DOHH2 (cell line): Measurements from ENCODE around the gene EXOC3.
"Not testable (repeated sequence)": the region's sequence is repeated elsewhere in the genome, so short reads cannot be mapped to it uniquely, and the experiment has no call there.

Experiments
- H3F3A ChIP-seq: fragments of 200-600 bp; sonication (generic), shearing (Covaris generic); 2 replicates; pipeline ENCODE4 v1.6.0; 2016; ENCODE audit warnings: antibody characterized with exemption, mild to moderate bottlenecking; ENCODE audit not compliant: control insufficient read depth, insufficient read depth
- H3K27ac ChIP-seq: fragments of 200-600 bp; sonication (generic); 2 replicates; pipeline ENCODE4 v1.5.1; 2014; ENCODE audit warnings: low read depth, mild to moderate bottlenecking, low read length, moderate library complexity
- H3K27me3 ChIP-seq: fragments of 200-600 bp; sonication (generic); 2 replicates; pipeline ENCODE4 v1.6.1; 2014; ENCODE audit warnings: mild to moderate bottlenecking, low read length, mixed read lengths; ENCODE audit not compliant: control insufficient read depth
- H3K36me3 ChIP-seq: fragments of 200-600 bp; sonication (generic); 2 replicates; pipeline ENCODE4 v1.6.1; 2014; ENCODE audit warnings: mild to moderate bottlenecking, low read length, moderate library complexity, mixed read lengths; ENCODE audit not compliant: control insufficient read depth
- H3K4me1 ChIP-seq: fragments of 200-600 bp; sonication (generic); 2 replicates; pipeline ENCODE4 v1.6.1; 2014; ENCODE audit warnings: mild to moderate bottlenecking, low read length, mixed read lengths; ENCODE audit not compliant: control insufficient read depth
- H3K4me2 ChIP-seq: fragments of 200-600 bp; sonication (generic); 2 replicates; pipeline ENCODE4 v1.6.0; 2014; ENCODE audit warnings: mild to moderate bottlenecking, low read length, moderate library complexity
- H3K4me3 ChIP-seq: fragments of 200-600 bp; sonication (generic); 2 replicates; pipeline ENCODE4 v1.5.1; 2014; ENCODE audit warnings: mild to moderate bottlenecking, low read length, mixed read lengths
- H3K79me2 ChIP-seq: fragments of 200-600 bp; sonication (generic); 2 replicates; pipeline ENCODE4 v1.6.1; 2014; ENCODE audit warnings: mild to moderate bottlenecking, low read length, mixed read lengths; ENCODE audit not compliant: control insufficient read depth
- H3K9me2 ChIP-seq: fragments of 200-600 bp; sonication (generic); replicated peaks from 2 replicates; pipeline ENCODE4 v1.6.1; 2014; ENCODE audit warnings: mild to moderate bottlenecking, low read length, mixed read lengths; ENCODE audit not compliant: control insufficient read depth
- H3K9me3 ChIP-seq: fragments of 200-600 bp; sonication (generic); 2 replicates; pipeline ENCODE4 v1.6.1; 2014; ENCODE audit warnings: antibody characterized with exemption, low read length, mixed read lengths; ENCODE audit not compliant: control insufficient read depth, insufficient read depth
- H4K20me1 ChIP-seq: fragments of 200-600 bp; sonication (generic); 2 replicates; pipeline ENCODE4 v1.6.0; 2014; ENCODE audit warnings: low read depth, mild to moderate bottlenecking, antibody characterized with exemption, low read length, moderate library complexity; ENCODE audit not compliant: control insufficient read depth, insufficient read depth
- CTCF ChIP-seq: fragments of 200-600 bp; sonication (generic); IDR thresholded peaks from one replicate; pipeline ENCODE4 v1.5.1; 2014; ENCODE audit warnings: antibody characterized with exemption, mild to moderate bottlenecking, low read depth, low read length; ENCODE audit not compliant: poor library complexity, severe bottlenecking
- EZH2phosphoT487 ChIP-seq: fragments of 200-600 bp; sonication (generic); IDR thresholded peaks from 2 replicates; pipeline ENCODE4 v1.6.1; 2017; ENCODE audit warnings: borderline replicate concordance, mild to moderate bottlenecking, antibody characterized with exemption, low read length, moderate library complexity, mixed read lengths

Gene EXOC3

GRCh38 chr5:401146-402034 lies 41.6 kb upstream of the EXOC3 start:
- H3K4me3 ChIP-seq = peak overlapping the region; percentile 74
- peak overlapping the region; percentile 97 for H3K4me2 ChIP-seq

GRCh38 chr5:402219-402614 lies 40.8 kb upstream of the EXOC3 start:
- Histone ChIP-seq H3K4me2 (peak overlapping the region; percentile 97), H3F3A (peaks cover 43% of the 10 kb centered on the region), H3K4me1 (peaks cover 100% of the 10 kb centered on the region), H3K4me3 (peak overlapping the region; percentile 63), H3K36me3 (peaks cover 34% of the 10 kb centered on the region), H3K27ac (peak overlapping the region; percentile 100)
- not testable (repeated sequence) for H3K79me2 ChIP-seq, H4K20me1 ChIP-seq, H3K9me2 ChIP-seq, H3K27me3 ChIP-seq, H3K9me3 ChIP-seq

More at GRCh38 chr5:401146-402034, 41.6 kb upstream of the EXOC3 start:
- no peaks in the 10 kb centered on the region for H3K27me3 ChIP-seq
- H4K20me1 ChIP-seq = no peaks in the 10 kb centered on the region
- peaks cover 97% of the 10 kb centered on the region for H3K4me1 ChIP-seq
- peaks cover 36% of the 10 kb centered on the region for H3F3A ChIP-seq
- H3K9me2 ChIP-seq = no peaks in the 10 kb centered on the region
- no peaks in the 10 kb centered on the region for H3K9me3 ChIP-seq
- no peaks in the 10 kb centered on the region for H3K79me2 ChIP-seq
- no peak for TF ChIP-seq CTCF
- no peak for TF ChIP-seq EZH2phosphoT487
- H3K27ac ChIP-seq = peak overlapping the region; percentile 100
- peaks cover 34% of the 10 kb centered on the region for H3K36me3 ChIP-seq

DNA sequence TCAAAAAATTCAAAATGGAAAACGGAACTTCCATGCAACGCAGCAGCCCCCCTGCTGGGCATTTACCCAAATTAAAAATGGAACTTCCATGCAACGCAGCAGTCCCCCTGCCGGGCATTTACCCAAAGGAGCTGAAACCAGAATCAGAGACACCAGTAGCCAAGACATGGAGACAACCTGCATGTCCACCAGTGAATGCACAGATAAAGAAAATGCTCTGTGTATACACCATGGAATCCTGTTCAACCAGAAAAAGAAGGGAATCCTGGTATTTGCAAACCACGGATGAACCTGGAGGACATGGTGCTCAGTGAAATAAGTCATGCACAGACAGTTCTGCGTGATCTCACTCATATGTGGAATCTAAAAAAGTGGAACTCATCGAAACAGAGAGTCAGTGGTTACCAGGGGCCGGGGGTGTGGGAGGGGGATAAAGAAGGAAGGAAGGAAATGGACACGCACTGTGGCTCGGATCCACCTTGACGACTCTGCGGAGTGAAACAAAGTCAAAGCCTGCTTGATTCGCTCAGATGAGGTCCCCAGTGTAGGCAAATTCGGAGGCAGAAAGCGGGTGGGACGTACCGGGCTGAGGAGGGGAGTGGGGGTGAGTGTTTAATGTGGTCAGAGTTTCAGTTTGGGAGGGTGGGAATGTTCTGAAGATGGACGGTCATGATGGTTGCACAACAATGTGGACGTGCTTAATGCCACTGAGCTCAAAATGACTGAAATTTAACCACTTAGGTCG lies 40.2 kb upstream of the EXOC3 start:
- Histone ChIP-seq H3K27me3 (no peaks in the 10 kb centered on the region), H3F3A (peaks cover 43% of the 10 kb centered on the region), H3K9me3 (no peaks in the 10 kb centered on the region), H3K79me2 (0 out of 2 replicates have a peak, but pooled peaks cover under 1% of the 10 kb centered on the region), H3K4me1 (peaks cover 97% of the 10 kb centered on the region), H4K20me1 (no peaks in the 10 kb centered on the region), H3K9me2 (no peaks in the 10 kb centered on the region), H3K4me2 (peak overlapping the region; percentile 97), H3K4me3 (peak overlapping the region; percentile 63), H3K27ac (peak overlapping the region; percentile 100), H3K36me3 (peaks cover 34% of the 10 kb centered on the region)
- TF ChIP-seq CTCF (peak; percentile 34), EZH2phosphoT487 (no peak; the same call in 1 of the 2 replicates)

GRCh38 chr5:403995-404394 lies 39.0 kb upstream of the EXOC3 start:
- peaks cover 97% of the 10 kb centered on the region for H3K4me1 ChIP-seq
- 0 out of 2 replicates have a peak, but pooled peaks cover 3% of the 10 kb centered on the region for H3K79me2 ChIP-seq
- no peaks in the 10 kb centered on the region for H3K27me3 ChIP-seq
- H3K4me2 ChIP-seq = peak overlapping the region; percentile 97
- no peaks in the 10 kb centered on the region for H4K20me1 ChIP-seq
- no peaks in the 10 kb centered on the region for H3K9me2 ChIP-seq
- no peaks in the 10 kb centered on the region for H3K9me3 ChIP-seq
- peaks cover 31% of the 10 kb centered on the region for H3K36me3 ChIP-seq
- H3F3A ChIP-seq = peaks cover 35% of the 10 kb centered on the region
- peak overlapping the region; percentile 100 for H3K27ac ChIP-seq
- H3K4me3 ChIP-seq = peak overlapping the region; percentile 27; the same call in 1 of the 2 replicates
- TF ChIP-seq EZH2phosphoT487 = no peak
- TF ChIP-seq CTCF = no peak
